ENCODE data around the gene IPCEF1.

- TF ChIP-seq CTCF (conservative IDR thresholded peaks at IDR 0.05; ENCODE audit: low read length) (no peak), EZH2phosphoT487 (IDR thresholded peaks at IDR 0.05; ENCODE audit: borderline replicate concordance) (no peak)
These were observed 222.0 kb downstream of the IPCEF1 start for GRCh38 chr6:154134471-154135147.
